Inferior parietal cortex (tissue), 1 donor: Measurements from ENCODE around the gene COL9A3.

Experiments used
- DNase-seq: peaks from one replicate; pipeline ENCODE4 v3.0.0-alpha.2; 2016; ENCODE audit errors: extremely low spot score

COL9A3 gene

DNA sequence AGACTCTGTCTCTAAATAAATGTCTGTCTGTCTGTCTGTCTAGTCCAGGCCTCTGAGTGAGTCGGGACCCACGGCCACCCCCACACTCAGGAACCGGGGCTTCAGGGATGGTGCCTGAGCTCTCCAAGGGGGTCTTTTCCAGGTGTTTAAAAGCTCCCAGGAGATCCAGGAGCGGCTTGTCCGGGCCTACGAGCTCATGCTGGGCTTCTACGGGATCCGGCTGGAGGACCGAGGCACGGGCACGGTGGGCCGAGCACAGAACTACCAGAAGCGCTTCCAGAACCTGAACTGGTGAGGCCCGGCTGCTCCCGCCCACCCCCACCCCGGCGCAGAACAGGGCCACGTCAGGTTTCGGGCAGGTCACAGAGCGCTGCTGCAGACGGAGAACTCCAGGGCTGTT, 5.5 kb upstream of the COL9A3 start:
- DNase-seq: no peak

DNA sequence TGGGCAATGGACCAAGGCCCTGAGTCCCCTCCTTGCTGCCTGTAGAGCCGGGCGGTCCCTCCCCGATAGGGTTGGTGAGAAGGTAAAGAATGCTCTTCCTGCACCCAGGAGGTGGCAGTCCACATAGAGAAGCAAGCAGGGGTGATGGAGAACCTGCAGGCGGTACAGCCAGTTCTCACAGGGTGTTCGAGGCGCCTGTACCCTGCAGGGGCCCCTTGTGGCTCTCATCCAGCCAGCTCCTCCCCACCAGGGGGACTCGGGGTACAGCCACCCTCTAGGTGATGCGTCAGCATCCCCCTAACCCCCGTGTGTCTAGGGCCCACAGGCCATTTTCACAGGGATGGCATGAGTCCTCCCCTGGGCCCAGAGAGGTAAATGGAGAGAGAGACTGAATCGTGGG, 5.1 kb upstream of the COL9A3 start:
- no peak for DNase-seq

DNA sequence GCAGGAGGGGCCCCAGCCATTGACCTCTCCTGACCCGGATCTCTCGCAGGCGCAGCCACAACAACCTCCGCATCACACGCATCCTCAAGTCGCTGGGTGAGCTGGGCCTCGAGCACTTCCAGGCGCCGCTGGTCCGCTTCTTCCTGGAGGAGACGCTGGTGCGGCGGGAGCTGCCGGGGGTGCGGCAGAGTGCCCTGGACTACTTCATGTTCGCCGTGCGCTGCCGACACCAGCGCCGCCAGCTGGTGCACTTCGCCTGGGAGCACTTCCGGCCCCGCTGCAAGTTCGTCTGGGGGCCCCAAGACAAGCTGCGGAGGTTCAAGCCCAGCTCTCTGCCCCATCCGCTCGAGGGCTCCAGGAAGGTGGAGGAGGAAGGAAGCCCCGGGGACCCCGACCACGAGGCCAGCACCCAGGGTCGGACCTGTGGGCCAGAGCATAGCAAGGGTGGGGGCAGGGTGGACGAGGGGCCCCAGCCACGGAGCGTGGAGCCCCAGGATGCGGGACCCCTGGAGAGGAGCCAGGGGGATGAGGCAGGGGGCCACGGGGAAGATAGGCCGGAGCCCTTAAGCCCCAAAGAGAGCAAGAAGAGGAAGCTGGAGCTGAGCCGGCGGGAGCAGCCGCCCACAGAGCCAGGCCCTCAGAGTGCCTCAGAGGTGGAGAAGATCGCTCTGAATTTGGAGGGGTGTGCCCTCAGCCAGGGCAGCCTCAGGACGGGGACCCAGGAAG, 4.5 kb upstream of the COL9A3 start:
- DNase-seq: no peak

- DNase-seq: no peak
Observed at GRCh38 chr20:62812907-62813200, 4.0 kb upstream of the COL9A3 start.

GRCh38 chr20:62813588-62813987, 3.3 kb upstream of the COL9A3 start:
- DNase-seq: no peak

DNA sequence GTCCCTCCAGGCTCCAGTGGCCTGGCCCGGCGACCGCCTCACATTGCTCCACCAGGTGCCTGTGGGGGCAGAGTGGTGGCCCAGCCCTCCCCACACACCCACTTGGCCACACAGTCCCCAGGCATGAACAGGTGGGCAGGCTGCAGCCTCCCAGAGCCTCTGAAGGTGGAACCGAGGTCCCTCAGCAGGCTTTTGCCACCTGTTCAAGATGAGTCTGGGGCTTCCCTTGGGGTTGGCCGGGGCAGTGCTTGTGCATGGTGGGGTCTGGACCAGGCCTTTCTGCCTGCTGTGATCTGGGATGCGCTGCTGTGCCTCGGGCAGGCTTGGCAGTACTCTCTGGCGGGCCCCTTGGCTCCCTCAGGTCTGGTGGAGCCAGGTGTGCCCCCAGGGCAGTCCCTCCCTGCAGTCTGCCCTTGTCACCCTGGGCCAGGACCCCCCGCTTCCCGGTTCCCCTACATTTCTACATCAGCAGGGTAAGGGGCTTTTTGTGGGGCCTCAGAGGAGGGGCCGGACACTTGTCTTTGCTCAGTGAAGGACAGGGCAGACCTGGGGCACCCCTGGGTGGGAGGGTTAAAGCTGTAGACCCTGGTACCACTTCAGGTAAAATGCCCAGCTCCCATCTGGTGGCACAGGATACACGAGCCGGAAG, 2.7 kb upstream of the COL9A3 start:
- DNase-seq: no peak

- DNase-seq: no peak
Observed at GRCh38 chr20:62814709-62815065, 2.2 kb upstream of the COL9A3 start.

DNA sequence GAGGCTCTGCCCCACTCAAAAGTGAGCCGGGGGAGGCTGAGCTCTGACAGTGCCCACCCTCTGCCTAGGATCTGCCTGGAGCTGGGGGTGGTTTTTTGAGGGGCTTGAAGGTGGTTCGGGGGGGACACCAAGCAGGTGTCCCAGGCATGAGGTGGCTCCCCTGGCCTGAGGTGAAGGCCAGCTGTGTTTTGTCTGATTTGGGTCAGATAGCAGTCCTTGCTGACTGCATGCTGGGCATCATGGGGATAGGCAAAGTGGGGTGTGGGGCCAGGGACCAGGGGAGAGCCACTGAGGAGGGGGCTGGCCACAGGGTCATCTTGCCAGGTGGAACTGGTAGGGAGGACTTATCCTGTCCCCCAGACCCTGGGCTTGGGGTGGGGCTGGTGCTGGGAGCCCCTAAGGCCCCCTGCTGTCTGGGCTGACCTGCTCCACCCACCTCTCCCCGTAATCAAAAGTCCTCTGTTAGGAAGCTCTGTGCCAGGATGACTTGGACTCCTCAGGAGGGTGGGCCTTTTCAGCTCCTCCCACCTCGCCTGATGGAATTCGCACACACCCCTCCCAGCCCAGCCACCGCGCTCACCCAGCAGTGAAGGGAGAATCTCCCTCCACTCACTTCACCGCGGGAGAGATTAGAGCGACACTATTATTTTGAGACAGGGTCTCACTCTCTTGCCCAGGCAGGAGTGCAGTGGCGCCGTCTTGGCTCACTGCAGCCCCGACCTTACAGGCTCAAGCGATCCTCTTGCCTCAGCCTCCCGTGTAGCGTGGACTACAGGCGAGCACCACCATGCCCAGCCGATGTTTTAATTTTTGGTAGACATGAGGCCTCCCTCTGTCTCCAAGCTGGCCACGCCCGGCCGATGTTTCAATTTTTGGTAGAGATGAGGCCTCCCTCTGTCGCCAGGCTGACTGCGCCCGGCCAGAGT, 1.5 kb upstream of the COL9A3 start:
- DNase-seq: no peak

DNA sequence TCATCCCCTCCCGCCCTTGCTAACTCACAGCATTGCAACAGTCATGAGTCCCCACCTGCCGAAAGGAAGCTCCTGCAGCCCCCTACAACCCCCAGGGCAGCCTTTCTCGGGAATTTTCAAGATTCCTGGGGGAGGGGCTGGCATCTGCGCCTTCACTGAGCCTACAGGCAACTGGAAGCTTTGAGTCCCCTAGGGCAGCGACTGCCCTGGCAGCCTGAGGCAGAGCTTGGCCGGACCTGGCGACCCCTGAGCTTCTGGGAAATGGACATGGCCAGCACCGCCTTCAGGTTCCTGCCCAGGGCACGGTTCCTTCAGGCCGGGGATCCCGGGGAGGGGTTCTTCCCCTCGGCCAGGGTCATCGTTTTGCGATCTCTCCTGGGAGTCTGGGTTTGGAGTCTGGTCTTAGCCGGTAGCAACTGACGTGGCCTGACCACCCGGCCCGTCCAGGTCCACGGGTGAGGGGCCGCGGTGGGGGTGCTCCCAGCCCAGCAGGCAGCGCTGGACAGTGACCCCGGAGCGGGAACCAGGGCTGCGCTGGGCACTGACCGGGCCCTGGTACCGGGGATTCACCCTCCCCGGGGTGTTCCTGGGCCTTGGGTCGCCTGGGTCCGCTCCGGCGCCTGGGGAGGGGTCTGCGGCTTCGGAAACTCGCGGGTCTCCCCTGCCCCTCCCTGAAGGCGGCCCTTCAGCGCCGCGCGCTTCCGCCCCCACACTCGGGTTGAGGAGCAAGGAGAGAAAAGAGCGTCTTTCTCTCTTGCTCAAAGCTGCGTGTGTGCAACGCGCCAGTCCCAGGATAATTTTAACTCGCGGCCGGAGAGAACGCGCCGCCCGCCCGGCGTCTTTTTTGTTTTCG, 593 bp upstream of the COL9A3 start:
- DNase-seq: no peak

DNA sequence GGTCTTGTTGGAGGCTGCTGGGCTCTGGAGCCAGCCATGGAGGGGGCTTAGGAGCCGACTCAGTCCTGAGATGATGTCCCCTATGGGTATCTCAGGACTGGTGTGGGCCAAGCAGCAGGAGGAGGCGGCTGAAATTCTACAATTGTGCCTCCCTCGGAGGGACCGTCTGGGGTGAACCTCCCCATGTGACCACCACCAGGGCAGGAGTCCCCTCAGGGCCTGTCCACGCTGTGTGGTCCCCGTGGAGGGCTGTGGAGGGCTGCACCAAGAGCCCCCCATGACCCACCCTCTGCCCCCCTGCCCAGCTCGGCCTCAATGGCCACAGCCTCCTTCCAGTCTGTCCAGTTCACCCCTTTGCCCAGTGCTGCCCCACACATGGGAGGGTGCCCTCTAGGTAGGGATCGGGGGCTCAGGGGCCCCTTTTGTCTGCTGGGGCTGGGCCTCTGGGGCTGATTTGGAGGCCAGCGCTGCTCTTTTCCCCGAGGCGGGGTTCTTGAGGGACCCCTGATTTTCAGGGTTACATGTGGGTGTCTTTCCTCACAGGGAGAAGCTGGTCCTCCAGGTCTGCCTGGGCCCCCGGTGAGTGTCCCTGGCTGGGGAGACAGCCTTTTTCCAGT, 1.2 kb downstream of the COL9A3 start:
- DNase-seq: no peak

DNA sequence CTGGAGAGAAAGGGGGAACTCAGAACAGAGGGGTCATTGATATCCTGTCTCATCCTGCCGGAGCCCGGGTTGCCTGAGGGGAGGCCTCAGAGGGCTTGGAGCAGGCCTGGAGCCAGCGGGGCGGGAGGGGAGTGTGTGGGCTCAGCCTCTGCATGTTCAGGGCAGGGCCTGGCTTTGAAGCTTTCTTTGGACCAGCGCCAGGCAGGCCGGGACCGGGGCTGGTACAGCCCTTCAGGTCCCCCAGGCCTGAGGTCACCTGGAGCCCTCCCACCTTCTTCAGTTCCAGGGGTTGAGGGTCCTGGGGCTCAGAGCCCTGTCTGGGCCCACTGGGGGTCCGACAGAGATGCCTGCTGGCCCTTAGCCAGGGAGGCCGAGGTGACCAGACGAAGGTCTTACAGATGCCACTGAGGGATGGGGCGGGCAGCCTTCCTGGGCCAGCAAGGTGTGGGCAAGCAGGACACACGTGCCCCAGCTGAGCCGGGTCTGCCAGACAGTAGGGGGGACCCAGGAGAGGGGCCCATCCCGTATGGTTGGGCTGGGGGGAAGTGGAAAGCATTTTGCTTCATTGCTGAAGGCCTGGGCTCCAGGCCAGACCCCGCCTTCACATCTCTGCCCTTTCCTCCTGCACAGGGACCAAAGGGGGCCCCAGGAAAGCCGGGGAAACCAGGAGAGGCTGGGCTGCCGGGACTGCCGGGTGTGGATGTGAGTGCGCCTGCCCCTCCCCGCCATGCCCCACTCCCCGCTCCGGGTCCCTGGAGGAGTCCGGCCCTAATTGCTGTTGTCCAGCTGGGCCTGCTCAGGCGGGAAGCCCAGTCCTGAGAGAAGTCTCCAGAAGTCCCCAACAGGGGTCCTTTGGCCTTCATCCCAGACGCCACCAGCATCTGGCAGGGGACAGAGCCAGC, 2.0 kb downstream of the COL9A3 start:
- no peak for DNase-seq

- DNase-seq: no peak
Observed at GRCh38 chr20:62819494-62820174, 2.8 kb downstream of the COL9A3 start.

DNA sequence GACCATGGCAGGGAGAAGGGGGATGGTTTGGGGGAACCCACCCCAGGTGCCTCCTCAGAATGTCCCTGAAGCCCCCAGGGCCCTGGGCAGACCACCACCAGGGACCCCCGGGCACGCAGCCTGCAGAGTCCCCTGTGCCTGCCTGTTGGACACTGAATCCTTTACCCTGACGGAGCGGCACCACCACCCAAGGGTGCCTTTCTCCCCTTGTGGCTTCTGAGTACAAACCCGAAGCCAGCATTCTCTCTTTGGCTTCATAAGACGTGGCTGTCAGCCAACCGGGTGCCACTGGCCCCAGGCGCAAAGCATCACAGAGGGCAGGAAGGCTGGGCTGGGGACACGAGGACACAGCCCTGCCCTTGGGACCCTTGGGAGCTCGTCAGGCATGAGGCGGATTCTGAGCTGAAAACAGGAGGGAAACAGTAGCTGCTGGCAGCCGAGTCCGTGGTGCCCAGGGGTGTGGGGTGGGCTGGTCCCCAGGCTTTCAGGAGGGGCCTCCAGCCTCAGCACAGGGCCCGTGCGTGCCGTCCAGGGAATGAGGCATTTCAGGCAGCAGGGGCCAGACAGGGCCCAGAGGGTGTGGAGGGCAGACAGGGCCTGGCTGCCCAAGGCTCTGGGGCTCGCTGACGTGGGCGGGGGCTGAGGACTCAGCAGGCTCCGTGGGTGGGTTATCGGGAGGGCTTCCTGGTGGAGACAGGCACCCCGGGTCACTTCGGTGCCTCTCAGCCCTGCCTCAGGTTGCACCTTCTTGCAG, 3.5 kb downstream of the COL9A3 start:
- no peak for DNase-seq

GRCh38 chr20:62820962-62821725, 4.3 kb downstream of the COL9A3 start:
- no peak for DNase-seq

DNA sequence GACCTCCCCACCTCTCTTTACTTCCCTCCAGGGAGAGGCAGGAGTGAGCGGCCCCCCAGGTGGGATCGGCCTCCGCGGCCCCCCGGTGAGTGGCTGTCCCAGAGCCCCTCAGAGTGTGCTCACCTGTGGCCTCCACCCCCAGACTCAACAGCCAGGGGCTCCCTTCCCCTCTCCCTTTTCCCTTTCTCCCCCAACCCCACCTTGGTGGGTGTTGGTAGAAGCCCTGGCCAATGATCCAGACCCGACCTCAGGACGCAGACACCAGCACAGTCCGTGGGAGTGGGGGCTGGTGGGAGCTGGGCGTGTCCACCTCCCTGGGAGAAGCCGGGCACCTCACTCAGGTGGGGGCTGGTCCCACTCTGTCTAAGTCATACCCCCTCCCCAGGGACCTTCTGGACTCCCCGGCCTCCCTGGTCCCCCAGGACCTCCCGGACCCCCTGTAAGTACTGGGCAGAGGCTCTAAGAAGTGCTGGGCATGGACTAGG, 4.9 kb downstream of the COL9A3 start:
- no peak for DNase-seq

GRCh38 chr20:62822239-62822787, 5.5 kb downstream of the COL9A3 start:
- DNase-seq: no peak

DNA sequence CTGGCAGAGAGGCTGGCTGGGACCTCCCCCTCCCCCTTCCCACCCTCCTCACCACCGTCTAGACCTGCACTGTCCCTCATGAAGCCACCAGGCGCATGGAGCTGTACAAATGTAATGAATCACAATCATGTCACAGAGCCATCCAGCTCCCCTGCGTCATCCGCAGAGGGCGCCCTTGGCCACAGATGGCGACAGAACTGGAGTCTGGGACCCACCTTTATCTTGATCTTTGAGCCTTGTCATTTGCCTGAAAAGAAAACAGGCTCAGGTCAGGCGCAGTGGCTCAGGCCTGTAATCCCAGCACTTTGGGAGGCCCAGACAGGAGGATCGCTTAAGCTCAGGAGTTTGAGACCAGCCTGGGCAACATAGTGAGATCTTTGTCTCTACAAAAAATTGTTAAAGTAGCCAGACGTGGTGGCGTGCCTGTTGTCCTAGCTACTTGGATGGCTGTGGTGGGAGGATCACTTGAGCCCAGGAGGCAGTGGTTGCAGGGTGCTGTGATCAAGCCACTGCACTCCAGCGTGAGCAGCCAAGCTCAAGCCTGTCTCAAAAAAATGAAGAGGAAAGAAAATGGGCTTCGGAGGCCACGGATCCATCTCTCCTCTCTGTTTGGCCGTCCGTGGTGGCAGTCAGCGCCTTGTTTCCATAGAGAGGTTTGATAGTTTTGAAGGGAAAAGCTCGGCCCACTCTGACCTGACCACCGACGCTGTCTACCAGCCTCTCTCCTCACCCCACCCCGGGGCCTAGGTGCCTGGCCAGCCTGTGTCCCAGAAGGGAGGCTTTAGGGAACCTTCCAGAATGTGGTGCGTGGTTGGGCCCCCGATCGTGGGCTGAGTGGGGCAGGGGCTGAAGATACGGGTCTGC, 6.2 kb downstream of the COL9A3 start:
- no peak for DNase-seq
